ENCODE measurements around the gene CAMKK1. TPM values are rescaled to one million over a fixed set of nuclear protein-coding genes. Genes with fewer than 3 reads are reported as not detected.

Gene CAMKK1
- total RNA-seq, 1 donor from 2014 or later: 9.2 TPM

DNA sequence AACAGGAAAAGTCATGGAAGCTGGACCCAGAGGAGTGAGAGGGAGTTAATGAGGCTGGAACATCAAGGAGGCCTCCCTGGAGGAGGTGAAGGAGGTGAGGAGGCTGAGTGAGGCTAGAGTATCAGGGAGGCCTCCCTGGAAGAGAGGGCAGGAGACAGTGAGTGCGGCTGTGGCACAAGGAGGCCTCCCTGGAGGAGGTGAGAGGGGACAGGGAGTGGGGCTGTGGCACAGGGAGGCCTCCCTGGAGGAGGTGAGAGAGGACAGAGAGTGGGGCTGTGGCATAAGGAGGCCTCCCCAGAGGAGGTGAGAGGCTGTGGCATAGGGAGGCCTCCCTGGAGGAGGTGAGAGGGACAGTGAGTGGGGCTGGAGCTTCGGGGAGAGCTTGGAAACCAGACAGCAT, 5.5 kb downstream of the CAMKK1 start:
- Mint-ChIP-seq H3K27ac (peak overlapping the region; percentile 76), H3K27me3 (peaks cover 7% of the 10 kb centered on the region), H3K9me3 (no peaks in the 10 kb centered on the region), H3K36me3 (ENCODE audit: low read depth) (peaks cover 5% of the 10 kb centered on the region), H3K4me1 (peaks cover 31% of the 10 kb centered on the region), H3K4me3 (peak overlapping the region; percentile 53)
- DNase-seq: no peak
- intact Hi-C loops (cut with micrococcal nuclease): no loop called here

GRCh38 chr17:3886776-3887175, 6.1 kb downstream of the CAMKK1 start:
- peaks cover 27% of the 10 kb centered on the region for H3K4me1 Mint-ChIP-seq
- peaks cover 2% of the 10 kb centered on the region for H3K36me3 Mint-ChIP-seq (ENCODE audit: low read depth)
- peaks cover 6% of the 10 kb centered on the region for H3K27me3 Mint-ChIP-seq
- peak; percentile 67 for DNase-seq
- no peaks in the 10 kb centered on the region for H3K9me3 Mint-ChIP-seq
- intact Hi-C loops (cut with micrococcal nuclease): no loop called here
- H3K27ac Mint-ChIP-seq: peak overlapping the region; percentile 76
- peak overlapping the region; percentile 53 for H3K4me3 Mint-ChIP-seq

DNA sequence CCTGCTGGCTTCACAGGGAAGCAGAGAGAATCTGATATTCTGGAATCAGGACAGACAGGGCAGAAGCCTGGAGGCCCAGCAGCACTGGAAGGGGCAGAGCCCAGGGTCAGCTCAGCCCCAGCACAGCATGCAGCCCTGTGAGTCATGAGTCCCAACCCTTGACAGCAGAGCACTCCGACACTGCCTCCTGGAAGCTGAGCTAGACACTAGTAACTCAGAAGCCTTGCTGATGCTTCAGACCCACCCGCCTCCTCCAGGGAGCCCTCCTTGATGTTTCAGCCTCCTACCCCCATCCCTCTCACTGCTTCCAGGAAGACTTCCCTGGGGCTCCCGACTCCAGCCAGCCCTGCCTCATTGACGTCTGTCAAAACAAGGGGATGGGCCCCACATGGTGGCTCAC, 6.9 kb downstream of the CAMKK1 start:
- peaks cover 2% of the 10 kb centered on the region for H3K36me3 Mint-ChIP-seq (ENCODE audit: low read depth)
- peaks cover 20% of the 10 kb centered on the region for H3K4me1 Mint-ChIP-seq
- DNase-seq: no peak
- intact Hi-C loops (cut with micrococcal nuclease): no loop called here
- no peaks in the 10 kb centered on the region for H3K9me3 Mint-ChIP-seq
- peak overlapping the region; percentile 22 for H3K4me3 Mint-ChIP-seq
- no peak overlapping the region for H3K27ac Mint-ChIP-seq
- no peaks in the 10 kb centered on the region for H3K27me3 Mint-ChIP-seq

GRCh38 chr17:3885271-3885670, 7.6 kb downstream of the CAMKK1 start:
- peaks cover 2% of the 10 kb centered on the region for H3K36me3 Mint-ChIP-seq (ENCODE audit: low read depth)
- intact Hi-C loops (cut with micrococcal nuclease): no loop called here

DNA sequence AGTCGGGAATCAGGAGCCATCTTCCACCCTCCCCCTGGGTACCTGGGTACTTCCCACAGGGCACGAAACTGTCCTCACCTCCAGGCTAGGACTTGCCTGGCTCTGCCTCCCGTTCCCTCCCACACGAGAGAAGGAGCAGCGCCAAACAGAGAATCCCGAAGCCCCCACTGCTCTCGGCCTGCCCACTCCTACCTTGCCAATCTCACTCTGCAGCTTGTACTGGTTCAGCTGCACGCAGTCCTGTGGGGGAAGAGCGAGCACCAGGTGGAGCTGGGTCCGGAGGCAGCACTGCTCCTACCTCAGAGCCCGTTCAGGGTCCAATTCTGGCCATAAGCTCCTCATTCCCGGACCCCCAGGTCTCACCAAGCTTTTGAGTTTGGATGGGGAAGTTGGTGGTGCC, 8.7 kb downstream of the CAMKK1 start:
- H3K4me1 Mint-ChIP-seq: peaks cover 17% of the 10 kb centered on the region
- H3K27me3 Mint-ChIP-seq: no peaks in the 10 kb centered on the region
- no peak for DNase-seq
- intact Hi-C loops (cut with micrococcal nuclease): no loop called here
- H3K9me3 Mint-ChIP-seq: no peaks in the 10 kb centered on the region
- no peak overlapping the region for H3K4me3 Mint-ChIP-seq
- H3K27ac Mint-ChIP-seq: no peak overlapping the region
- H3K36me3 Mint-ChIP-seq (ENCODE audit: low read depth): peaks cover 2% of the 10 kb centered on the region

More at GRCh38 chr17:3885271-3885670, 7.6 kb downstream of the CAMKK1 start:
- no peaks in the 10 kb centered on the region for H3K9me3 Mint-ChIP-seq
- peaks cover 18% of the 10 kb centered on the region for H3K4me1 Mint-ChIP-seq
- no peak for DNase-seq
- no peak overlapping the region for H3K4me3 Mint-ChIP-seq
- no peaks in the 10 kb centered on the region for H3K27me3 Mint-ChIP-seq
- H3K27ac Mint-ChIP-seq: no peak overlapping the region

GRCh38 chr17:3882276-3882675, 10.6 kb downstream of the CAMKK1 start:
- H3K36me3 Mint-ChIP-seq (ENCODE audit: low read depth): peaks cover 2% of the 10 kb centered on the region
- H3K27me3 Mint-ChIP-seq: no peaks in the 10 kb centered on the region
- H3K9me3 Mint-ChIP-seq: no peaks in the 10 kb centered on the region
- no peak for DNase-seq
- H3K27ac Mint-ChIP-seq: no peak overlapping the region
- peaks cover 12% of the 10 kb centered on the region for H3K4me1 Mint-ChIP-seq
- H3K4me3 Mint-ChIP-seq: no peak overlapping the region
- intact Hi-C loops (cut with micrococcal nuclease): no loop called here

DNA sequence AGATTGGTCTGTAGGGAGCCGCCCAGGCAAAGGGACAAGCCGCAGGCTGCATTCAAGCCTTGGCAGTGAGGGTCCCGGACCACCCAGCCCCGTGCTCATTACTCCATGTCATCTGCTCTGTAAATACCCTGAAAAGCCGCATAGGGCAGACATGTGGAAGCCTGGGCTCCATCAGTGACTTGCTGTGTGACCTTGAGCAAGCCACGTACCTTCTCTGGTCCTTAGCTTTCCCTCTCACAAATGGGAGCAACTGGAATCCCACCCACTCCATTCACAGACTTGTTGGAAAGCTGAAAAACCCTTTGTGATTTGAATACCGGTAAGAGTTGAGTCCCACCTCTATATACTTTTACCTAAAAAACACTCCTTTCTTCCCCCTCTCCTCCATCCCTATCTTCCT, 11.9 kb downstream of the CAMKK1 start:
- H3K4me3 Mint-ChIP-seq: no peak overlapping the region
- intact Hi-C loops (cut with micrococcal nuclease): no loop called here
- H3K9me3 Mint-ChIP-seq: no peaks in the 10 kb centered on the region
- no peak overlapping the region for H3K27ac Mint-ChIP-seq
- H3K4me1 Mint-ChIP-seq: no peaks in the 10 kb centered on the region
- H3K27me3 Mint-ChIP-seq: no peaks in the 10 kb centered on the region
- peaks cover 4% of the 10 kb centered on the region for H3K36me3 Mint-ChIP-seq (ENCODE audit: low read depth)
- DNase-seq: no peak

DNA sequence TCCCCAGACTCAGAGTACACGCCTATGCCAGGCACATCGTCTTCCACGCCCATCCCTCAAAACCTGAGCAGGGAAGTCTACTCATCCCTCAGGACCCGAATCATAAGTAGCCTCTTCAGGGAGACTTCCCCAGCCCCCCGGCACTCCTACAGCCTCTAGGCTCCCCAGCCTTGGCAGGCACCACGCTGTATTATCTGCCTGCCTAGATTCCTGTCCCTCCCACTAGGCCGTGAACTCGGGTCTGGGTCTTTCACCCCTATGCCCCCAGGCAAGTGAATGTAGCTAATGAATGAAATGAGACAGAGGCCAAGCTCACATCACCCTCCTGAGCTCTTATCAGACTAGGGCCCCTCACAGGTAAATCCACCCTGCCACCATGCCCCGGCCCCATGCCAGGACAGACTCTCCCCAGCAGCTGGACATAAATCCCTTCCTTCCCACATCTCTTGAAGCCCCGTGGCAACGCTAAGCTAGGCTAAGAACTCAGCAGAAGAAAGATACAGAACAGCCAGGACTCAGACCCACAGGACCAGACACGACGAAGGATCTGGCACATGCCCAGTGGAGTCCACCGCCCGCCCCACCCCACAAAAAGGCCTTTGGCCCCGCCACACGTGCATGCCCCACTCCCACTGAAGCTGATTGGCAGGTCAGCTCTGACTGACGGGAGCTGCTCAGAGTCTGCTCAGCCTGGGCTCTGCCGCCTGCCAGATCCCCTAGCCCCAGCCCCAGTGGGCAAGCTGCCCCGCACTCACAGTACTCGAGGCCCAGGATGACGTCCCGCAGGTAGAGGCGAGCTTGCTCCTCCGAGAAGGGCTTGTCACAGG, 13.0 kb downstream of the CAMKK1 start:
- H3K4me3 Mint-ChIP-seq: no peak overlapping the region
- no peak overlapping the region for H3K27ac Mint-ChIP-seq
- no peak for DNase-seq
- H3K9me3 Mint-ChIP-seq: no peaks in the 10 kb centered on the region
- intact Hi-C loops (cut with micrococcal nuclease): no loop called here
- H3K36me3 Mint-ChIP-seq (ENCODE audit: low read depth): peaks cover 9% of the 10 kb centered on the region
- no peaks in the 10 kb centered on the region for H3K27me3 Mint-ChIP-seq
- no peaks in the 10 kb centered on the region for H3K4me1 Mint-ChIP-seq

DNA sequence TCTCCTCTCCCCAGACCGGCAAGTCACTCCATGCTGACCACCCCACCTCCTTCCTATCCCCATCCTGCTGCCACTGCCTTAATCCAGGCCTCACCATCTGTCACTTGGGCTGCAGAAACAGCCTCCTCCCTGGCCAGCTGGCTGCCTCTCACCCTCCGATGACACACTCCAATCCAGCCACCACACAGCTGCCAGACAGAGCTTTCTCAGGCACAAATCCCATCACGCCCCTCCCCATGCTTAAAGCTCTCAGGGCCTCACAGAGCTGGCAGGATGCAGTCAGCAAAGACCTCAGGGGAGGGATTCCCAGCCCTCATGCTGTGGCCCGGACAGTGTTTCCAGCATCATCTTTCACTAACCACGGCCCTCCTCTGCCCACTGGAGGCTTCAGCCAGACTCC, 13.7 kb downstream of the CAMKK1 start:
- Mint-ChIP-seq H3K36me3 (ENCODE audit: low read depth) (peaks cover 9% of the 10 kb centered on the region), H3K27me3 (no peaks in the 10 kb centered on the region), H3K4me3 (no peak overlapping the region), H3K27ac (no peak overlapping the region), H3K9me3 (no peaks in the 10 kb centered on the region), H3K4me1 (no peaks in the 10 kb centered on the region)
- intact Hi-C loops (cut with micrococcal nuclease): no loop called here
- no peak for DNase-seq

DNA sequence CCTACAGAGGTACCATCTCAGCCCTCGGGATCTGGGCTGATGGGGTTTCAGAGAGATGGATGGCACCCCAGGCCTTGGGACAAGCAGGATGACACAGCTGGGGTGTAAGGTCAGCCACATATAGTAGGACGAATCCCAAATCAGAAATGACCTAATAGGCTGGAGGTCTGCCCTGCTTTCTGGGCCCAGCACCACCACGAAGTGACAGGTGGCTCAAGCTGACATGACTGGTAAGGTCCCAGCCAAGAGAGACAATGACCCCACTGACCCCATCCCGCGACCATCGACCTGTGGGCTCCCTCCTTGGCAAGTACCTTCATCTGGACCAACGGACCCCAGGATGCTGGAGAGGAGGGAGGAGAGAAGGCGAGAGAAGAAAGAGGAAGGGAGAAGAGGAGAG, 15.6 kb downstream of the CAMKK1 start:
- no peak overlapping the region for H3K27ac Mint-ChIP-seq
- intact Hi-C loops (cut with micrococcal nuclease): no loop called here

GRCh38 chr17:3875317-3875716, 17.5 kb downstream of the CAMKK1 start:
- DNase-seq: no peak
- H3K27me3 Mint-ChIP-seq: no peaks in the 10 kb centered on the region
- no peak overlapping the region for H3K4me3 Mint-ChIP-seq
- H3K4me1 Mint-ChIP-seq: peaks cover 5% of the 10 kb centered on the region
- peaks cover 15% of the 10 kb centered on the region for H3K36me3 Mint-ChIP-seq (ENCODE audit: low read depth)
- intact Hi-C loops (cut with micrococcal nuclease): no loop called here
- H3K9me3 Mint-ChIP-seq: no peaks in the 10 kb centered on the region
- no peak overlapping the region for H3K27ac Mint-ChIP-seq

More for the DNA sequence above, 15.6 kb downstream of the CAMKK1 start:
- no peak for DNase-seq
- Mint-ChIP-seq H3K4me3 (no peak overlapping the region), H3K4me1 (no peaks in the 10 kb centered on the region), H3K9me3 (no peaks in the 10 kb centered on the region), H3K27me3 (no peaks in the 10 kb centered on the region), H3K36me3 (ENCODE audit: low read depth) (peaks cover 13% of the 10 kb centered on the region)

- H3K27me3 Mint-ChIP-seq: no peaks in the 10 kb centered on the region
- H3K9me3 Mint-ChIP-seq: no peaks in the 10 kb centered on the region
- no peak overlapping the region for H3K27ac Mint-ChIP-seq
- no peak overlapping the region for H3K4me3 Mint-ChIP-seq
- intact Hi-C loops (cut with micrococcal nuclease): no loop called here
- DNase-seq: no peak
- peaks cover 15% of the 10 kb centered on the region for H3K36me3 Mint-ChIP-seq (ENCODE audit: low read depth)
- peaks cover 5% of the 10 kb centered on the region for H3K4me1 Mint-ChIP-seq
These were observed 19.0 kb downstream of the CAMKK1 start for GRCh38 chr17:3873862-3874261.

- intact Hi-C loops (cut with micrococcal nuclease): no loop called here
These were observed 22.0 kb downstream of the CAMKK1 start for GRCh38 chr17:3870871-3871306.

GRCh38 chr17:3867606-3868005, 25.2 kb downstream of the CAMKK1 start:
- no peaks in the 10 kb centered on the region for H3K9me3 Mint-ChIP-seq
- peaks cover 3% of the 10 kb centered on the region for H3K36me3 Mint-ChIP-seq (ENCODE audit: low read depth)
- intact Hi-C loops (cut with micrococcal nuclease): no loop called here
- H3K27me3 Mint-ChIP-seq: no peaks in the 10 kb centered on the region
- DNase-seq: no peak
- no peak overlapping the region for H3K27ac Mint-ChIP-seq
- H3K4me1 Mint-ChIP-seq: peaks cover 5% of the 10 kb centered on the region
- H3K4me3 Mint-ChIP-seq: no peak overlapping the region

More at GRCh38 chr17:3870871-3871306, 22.0 kb downstream of the CAMKK1 start:
- peak; percentile 73 for DNase-seq
- H3K9me3 Mint-ChIP-seq: no peaks in the 10 kb centered on the region
- H3K4me3 Mint-ChIP-seq: peak overlapping the region; percentile 70
- H3K4me1 Mint-ChIP-seq: peaks cover 5% of the 10 kb centered on the region
- peak overlapping the region; percentile 87 for H3K27ac Mint-ChIP-seq
- H3K36me3 Mint-ChIP-seq (ENCODE audit: low read depth): peaks cover 12% of the 10 kb centered on the region
- H3K27me3 Mint-ChIP-seq: no peaks in the 10 kb centered on the region

GRCh38 chr17:3867106-3867505, 25.7 kb downstream of the CAMKK1 start:
- H3K9me3 Mint-ChIP-seq: no peaks in the 10 kb centered on the region
- H3K27me3 Mint-ChIP-seq: no peaks in the 10 kb centered on the region
- no peak overlapping the region for H3K4me3 Mint-ChIP-seq
- H3K4me1 Mint-ChIP-seq: peaks cover 5% of the 10 kb centered on the region
- intact Hi-C loops (cut with micrococcal nuclease): no loop called here
- no peak for DNase-seq
- H3K36me3 Mint-ChIP-seq (ENCODE audit: low read depth): peaks cover 3% of the 10 kb centered on the region
- no peak overlapping the region for H3K27ac Mint-ChIP-seq

All from activated CD4-positive, alpha-beta T cell treated with anti-CD3 and anti-CD28 coated beads, Interleukin-2, amount 10 ng/mL, durations not matched to agents 24 days and 14 days (primary cell).